HG03520 (cell line): ENCODE data around the gene PERCC1.
"Not testable (repeated sequence)": the region's sequence is repeated elsewhere in the genome, so short reads cannot be mapped to it uniquely, and the experiment has no call there.

Experiments used
- ATAC-seq: cut with Tn5 transposase; IDR thresholded peaks from one replicate; pipeline ENCODE4 v1.9.1; 2021; ENCODE audit warnings: mild to moderate bottlenecking, moderate library complexity; ENCODE audit not compliant: unreplicated experiment

The PERCC1 gene

GRCh38 chr16:1433263-1433560, 2.3 kb downstream of the PERCC1 start:
- no peak for ATAC-seq

GRCh38 chr16:1433756-1434155, 2.9 kb downstream of the PERCC1 start:
- ATAC-seq = no peak

- no peak for ATAC-seq
These were observed 4.0 kb downstream of the PERCC1 start for GRCh38 chr16:1434644-1435592.

- ATAC-seq = no peak
These were observed 5.2 kb downstream of the PERCC1 start for GRCh38 chr16:1435921-1436697.

- ATAC-seq = no peak
These were observed 6.0 kb downstream of the PERCC1 start for GRCh38 chr16:1436731-1437355.

GRCh38 chr16:1437606-1438005, 6.7 kb downstream of the PERCC1 start:
- ATAC-seq = no peak

GRCh38 chr16:1438229-1439057, 7.6 kb downstream of the PERCC1 start:
- ATAC-seq = no peak

- no peak for ATAC-seq
These were observed 8.3 kb downstream of the PERCC1 start for GRCh38 chr16:1439058-1439698.

- ATAC-seq = not testable (repeated sequence)
These were observed 8.8 kb downstream of the PERCC1 start for GRCh38 chr16:1439699-1440074.

GRCh38 chr16:1441391-1441829, 10.5 kb downstream of the PERCC1 start:
- ATAC-seq = no peak

- no peak for ATAC-seq
These were observed 11.8 kb downstream of the PERCC1 start for GRCh38 chr16:1442697-1443096.

GRCh38 chr16:1443403-1443973, 12.6 kb downstream of the PERCC1 start:
- ATAC-seq = no peak

GRCh38 chr16:1443980-1444729, 13.3 kb downstream of the PERCC1 start, which contains the start of gene CCDC154:
CCDC154 (minus strand) TSS chr16:1444556; CDS start chr16:1444322, 234 bp downstream.
- no peak for ATAC-seq

GRCh38 chr16:1444730-1445517, 14.0 kb downstream of the PERCC1 start:
- ATAC-seq = no peak

- no peak for ATAC-seq
These were observed 14.8 kb downstream of the PERCC1 start for GRCh38 chr16:1445518-1446203.

- ATAC-seq = no peak
These were observed 15.6 kb downstream of the PERCC1 start for GRCh38 chr16:1446296-1447080.

- no peak for ATAC-seq
These were observed 17.1 kb downstream of the PERCC1 start for GRCh38 chr16:1447965-1448364.
